SIG-M5 (cell line): ENCODE measurements around the gene ADK.
"Not testable (repeated sequence)": the region's sequence is repeated elsewhere in the genome, so short reads cannot be mapped to it uniquely, and the experiment has no call there.

ENCODE experiments used
- DNase-seq: peaks from one replicate; lab custom pipeline; 2025; lab: John Stamatoyannopoulos, UW

Gene ADK

DNA sequence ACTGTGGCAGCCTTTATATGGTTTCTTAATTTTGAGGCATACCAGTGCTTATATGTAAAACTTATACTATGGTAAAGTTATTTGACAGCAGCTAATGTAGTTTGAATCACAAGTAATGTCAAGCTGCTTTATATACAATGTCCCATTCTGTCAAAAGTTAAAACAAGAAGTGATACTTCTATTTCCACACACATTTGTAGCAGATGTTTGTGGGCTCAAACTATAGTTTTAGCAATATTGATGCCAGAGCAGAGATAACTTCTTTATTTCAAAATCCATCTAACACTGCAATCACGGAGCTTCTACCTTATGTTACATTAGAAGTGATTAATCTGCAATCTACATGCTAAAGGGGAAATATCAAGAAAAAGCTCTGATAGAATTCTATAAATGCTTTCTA is 149.6 kb downstream of the ADK start:
- DNase-seq: peak; percentile 17

DNA sequence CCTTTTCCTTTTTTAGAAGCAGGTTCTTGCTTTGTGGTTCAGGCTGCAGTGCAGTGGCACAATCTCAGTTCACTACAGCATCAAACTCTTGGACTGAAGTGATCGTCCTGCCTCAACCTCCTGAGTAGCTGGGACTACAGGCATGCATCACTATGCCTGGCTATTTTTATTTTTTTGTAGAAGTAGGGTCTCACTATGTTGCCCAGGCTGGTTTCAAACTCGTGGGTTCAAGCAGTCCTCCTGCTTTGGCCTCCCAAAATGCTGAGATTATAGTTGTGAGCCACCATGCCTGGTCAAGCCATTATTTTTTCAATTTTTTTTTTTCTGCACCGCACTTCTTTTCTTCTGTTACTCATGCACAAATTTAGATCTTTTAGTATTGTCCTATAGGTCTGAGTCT is 154.7 kb downstream of the ADK start:
- no peak for DNase-seq

DNA sequence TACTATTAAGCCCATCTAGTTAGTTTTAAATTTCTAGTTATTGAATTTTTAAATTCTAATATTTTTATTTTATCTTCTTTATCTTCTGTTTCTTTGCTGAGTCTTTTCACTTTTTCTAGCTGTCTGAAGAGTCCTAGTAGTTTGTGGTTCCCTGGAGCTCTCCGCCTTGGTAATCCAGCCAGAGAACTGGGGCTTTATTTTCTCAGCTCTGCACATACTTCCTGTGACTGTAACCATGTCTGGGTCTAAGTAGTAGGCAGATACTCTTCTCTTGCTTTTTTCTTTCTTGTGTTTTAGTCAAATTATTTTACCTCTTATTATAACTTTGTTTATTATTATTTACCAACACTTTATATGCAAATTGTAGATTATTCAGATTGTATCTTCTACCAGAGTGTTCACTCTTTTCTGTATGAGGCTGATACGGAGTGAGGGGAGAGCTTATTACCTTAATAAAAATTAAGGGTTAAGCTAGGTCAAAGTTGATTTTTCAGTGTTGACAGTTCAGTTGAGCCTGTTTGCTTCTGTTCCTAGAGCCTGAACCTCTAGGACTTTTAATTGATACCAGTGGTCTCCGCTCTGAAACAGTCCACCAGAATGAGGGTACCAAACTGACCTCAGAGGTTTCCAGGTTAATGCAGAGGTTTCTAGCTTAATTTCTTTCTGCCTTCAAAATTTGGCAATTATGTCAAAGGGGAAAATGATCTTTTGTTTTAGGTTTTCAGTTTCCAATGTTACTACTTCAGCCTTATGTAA is 155.4 kb downstream of the ADK start:
- no peak for DNase-seq

DNA sequence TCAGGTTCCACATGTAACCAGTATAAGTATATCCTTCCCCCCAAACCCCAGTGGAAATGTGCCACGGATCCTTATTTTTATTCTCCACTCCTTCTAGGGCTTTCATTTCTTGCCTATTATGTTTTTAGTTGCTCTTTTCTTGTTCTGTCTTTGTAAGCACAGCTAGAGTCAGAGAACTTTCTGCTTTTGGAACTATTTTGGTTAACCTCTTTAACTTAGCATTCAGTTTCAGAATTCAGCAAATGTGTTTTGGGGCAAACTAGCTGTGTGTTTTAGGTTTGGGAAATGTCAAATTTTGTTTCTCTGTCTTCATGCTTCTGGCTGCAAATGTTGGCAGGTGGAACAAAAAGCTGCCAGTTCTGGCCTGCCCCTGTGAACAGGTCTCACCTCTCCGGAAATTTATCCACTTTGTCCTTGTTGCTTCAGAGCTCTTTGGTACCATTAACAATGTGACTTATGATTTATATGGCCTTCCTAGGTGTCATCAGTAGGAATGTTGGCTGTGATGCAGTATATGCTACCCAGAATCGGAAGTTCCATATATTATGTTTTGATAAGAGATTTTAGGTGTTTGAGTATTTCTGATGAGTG is 156.1 kb downstream of the ADK start:
- DNase-seq: no peak

DNA sequence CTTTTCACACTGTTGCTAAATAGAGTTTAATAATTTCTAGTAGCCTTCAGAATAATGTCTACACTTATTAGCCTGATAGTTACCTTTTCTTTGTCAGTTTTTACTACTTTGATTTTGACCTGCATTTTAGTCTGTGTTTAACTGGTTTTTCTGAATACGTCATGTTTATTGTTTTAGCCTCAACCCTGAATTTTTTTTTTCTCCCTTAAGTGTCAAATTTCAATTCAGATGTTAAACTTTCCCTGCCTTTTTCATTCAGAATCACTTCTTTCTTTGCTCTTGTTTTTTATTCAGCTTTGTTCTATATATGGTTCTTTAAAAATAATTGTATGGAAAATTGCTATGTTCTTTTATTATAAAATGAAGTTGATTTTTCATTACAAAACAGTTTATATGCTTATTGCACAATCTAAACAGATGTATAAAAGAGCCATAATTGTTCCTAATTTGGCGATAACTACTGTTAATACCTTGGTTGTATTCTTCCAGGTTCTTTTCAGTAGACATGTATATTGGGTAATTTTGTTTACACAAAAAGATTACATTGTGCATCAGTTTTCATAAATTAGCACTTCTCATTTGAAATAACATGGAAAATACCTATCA is 159.7 kb downstream of the ADK start:
- DNase-seq: no peak

DNA sequence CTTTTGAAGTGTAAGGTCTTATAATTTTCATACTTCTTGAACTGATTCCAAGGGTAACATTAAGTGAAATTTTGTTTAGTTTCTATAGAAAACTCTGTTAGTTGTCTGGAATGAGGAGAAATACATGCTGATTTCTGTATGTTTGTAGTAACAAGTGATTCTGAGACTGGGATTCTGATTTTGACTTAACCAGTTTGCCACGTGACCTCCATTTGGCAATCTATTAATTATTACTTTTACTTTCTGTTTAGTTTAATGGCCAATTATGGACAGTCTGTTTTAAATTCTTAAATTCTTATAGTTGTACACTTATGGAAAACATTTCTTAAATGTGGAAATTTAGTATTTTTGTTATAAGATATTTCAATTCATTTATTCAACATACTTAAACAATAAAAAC is 163.1 kb downstream of the ADK start:
- DNase-seq: no peak

DNA sequence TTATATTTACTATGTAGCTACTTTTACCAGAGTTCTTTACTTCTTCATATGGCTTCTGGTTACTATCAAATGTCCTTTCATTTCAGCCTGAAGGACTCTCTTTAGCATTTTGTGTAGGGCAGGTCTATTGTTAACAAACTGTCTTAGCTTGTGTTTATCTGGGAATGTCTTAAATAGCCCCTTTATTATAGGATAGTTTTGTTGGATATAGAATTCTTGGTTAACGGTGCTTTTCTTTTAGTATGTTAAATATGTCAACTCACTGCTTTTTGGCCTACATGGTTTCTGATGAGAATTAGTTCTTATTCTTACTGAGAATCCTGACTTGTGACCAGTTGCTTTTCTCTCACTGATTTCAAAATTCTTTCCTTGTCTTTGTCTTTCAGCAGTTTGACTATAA is 169.0 kb downstream of the ADK start:
- no peak for DNase-seq

DNA sequence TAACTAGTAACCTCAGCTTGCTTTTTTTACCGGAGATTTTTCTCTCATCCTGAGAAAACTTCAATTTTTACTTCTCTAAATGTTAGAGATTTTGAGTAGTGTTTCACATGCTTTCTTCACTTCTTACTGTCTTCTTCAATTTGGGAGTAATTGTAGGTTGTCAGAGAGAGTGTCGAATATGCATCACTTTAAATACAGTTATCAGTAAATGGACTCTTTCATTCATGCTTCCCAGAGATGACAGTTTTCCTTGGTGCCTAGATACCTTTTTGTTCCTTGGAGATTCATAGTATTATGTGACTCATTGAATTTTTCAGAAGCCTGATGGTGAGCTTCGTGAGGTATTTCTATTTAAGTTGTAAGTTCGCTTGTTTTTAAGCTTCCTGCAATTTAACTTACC is 169.7 kb downstream of the ADK start:
- no peak for DNase-seq

DNA sequence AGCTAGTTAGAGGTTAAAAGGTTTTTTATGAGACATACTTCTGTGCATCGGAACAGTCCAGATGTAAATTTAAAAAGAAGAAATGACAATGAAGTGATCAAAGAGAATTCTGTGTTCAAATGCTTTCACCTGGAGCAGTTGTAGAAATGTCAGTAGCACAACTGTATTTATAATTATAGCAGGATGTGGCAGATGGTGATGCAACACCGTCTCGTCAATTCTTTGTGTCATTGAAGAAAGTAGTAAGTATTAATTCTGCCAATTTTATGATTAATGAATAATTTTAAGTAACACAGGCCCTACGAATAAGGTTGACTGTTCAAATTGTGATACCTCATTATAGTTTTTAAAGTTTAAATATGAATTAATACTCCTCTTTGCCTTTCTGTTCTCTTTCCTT is 171.1 kb downstream of the ADK start:
- no peak for DNase-seq

DNA sequence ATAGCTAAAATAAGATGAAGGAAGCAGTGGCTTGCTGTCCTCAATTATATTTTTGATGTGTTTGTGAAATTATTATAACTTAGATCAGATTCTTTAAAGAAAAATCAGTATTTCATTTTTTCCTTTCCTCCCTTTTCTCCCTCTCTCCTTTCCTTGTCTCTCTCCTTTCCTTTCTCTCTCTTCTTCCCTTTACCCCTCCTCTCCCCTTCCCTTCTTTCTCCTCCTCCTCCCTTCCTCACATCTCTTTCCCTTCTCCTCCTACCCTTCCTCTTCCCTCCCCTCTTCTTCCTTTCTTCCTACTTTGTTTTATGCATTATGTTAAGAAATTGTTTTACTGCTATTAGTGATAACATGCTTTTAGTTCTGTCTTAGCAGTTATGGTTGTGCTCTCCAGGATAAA is 171.5 kb downstream of the ADK start:
- DNase-seq: no peak

DNA sequence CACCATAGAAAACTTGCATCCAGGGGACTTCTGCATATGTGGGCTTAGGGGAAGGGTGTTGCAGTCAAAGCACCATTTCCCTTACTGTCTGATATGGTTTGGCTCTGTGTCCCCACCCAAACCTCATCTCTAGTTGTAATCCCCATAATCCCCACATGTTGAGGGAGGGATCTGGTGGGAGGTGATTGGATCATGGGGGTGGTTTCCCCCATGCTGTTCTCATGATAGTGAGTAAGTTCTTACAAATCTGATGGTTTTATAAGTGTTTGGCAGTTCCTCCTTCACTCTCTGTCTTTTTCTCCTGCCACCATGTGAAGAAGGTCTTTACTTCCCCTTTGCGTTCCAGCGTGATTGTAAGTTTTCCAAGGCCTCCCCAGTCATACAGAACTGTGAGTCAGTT is 177.4 kb downstream of the ADK start:
- no peak for DNase-seq

DNA sequence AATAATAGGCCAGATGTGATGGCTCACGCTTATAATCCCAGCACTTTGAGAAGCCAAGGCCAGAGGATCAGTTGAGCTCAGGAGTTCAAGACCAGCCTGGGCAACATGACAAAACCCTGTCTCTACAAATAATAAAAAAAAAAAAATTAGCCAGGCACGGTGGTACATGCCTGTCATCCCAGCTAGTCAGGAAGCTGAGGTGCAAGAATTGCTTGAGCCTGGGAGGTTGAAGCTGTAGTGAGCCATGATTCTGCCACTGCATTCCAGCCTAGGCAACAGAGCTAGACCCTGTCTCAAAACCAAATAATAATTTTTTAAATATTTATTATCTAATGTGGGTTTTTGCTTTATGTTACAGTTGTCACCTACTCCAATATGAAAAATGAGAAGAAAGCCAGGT is 178.9 kb downstream of the ADK start:
- DNase-seq: no peak

DNA sequence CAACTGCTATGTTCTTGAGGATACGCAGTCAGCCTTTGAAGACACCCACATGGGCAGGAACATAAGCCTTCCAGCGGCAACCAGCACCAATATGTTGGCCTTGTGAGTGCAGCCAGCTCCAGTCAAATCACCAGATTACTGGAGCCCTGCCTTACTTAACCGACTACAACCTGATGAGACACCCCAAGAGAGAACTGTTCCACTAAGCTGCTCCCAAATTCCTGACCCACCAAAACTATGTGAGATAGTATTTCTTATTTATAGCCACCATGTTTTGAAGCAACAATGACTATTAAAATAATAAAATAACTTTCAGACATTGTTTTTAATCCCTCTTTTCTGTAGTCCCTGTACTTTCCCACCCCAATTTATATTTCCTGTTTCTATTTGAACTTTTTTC is 179.6 kb downstream of the ADK start:
- DNase-seq: no peak

DNA sequence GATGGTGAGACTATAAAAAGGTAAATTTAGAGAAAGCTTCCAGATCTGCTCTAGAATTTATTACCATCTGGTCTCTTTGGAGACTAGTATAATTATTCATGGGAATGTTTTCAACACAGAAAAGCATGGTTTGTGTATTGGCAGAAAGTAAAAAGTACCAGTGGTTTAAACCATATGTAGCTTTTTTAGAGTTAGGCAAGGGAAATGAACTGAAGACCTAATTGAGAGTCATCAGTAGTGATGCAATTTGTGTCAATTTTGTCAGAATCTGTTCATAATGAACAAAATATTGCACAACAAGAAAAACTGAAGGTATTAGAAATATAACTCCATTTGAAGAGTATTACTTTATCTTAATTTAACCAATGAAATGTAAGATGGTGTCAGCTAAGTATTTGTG is 181.4 kb downstream of the ADK start:
- DNase-seq: no peak

DNA sequence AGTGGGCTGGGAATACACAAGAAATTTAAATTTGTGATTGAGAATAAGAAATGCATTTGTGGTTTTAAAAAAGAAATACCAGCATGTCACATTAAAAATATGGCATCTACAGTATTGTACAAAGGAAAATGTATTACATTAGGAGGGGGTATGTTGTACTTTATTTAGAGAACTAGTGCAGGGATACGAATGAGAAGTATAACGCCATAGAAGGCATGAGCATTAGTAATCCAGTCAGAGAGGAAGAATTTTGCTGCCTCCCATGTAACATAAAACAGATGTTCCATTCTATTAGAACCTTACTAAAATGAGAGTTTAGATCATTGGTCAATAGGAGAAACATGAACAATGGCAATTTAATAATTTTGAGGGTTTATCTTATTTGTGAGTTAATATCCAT is 182.2 kb downstream of the ADK start:
- no peak for DNase-seq

DNA sequence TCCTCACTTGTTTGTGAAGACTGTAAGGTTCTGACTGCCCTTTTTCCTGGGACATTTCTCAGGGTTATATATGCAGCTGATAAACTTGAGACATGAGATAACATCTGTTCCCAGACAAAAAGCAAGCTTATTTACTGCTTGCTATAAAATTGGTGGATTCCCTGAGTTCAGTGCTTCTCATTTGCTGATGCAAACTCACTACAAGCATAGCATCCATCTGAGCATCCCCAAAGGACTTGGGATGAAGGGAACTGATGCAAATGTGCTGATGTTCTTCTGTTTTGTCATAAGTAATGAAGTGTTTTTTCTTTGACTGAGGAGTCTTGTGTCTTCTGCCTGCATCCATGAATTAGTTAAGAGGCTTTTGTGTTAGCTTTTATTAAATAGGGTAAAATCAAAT is 183.2 kb downstream of the ADK start:
- DNase-seq: no peak

DNA sequence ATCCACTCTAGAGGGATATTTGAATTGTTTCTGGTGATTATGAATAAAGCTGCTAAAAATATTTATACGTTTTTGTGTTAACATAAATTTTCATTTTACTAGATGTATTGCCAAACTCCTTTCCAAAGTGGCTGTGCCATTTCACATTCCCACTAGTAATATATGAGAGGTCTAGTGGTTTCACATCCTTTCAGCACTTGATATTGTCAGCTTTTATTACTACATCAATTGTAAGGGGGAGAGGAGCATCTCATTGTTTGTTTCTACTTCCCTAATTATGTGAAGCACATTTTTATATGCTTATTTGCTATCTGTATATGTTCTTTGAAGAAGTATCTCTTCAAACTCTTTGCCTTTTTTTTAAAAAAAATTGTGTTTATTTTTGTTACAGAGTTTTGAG is 184.5 kb downstream of the ADK start:
- DNase-seq: no peak

DNA sequence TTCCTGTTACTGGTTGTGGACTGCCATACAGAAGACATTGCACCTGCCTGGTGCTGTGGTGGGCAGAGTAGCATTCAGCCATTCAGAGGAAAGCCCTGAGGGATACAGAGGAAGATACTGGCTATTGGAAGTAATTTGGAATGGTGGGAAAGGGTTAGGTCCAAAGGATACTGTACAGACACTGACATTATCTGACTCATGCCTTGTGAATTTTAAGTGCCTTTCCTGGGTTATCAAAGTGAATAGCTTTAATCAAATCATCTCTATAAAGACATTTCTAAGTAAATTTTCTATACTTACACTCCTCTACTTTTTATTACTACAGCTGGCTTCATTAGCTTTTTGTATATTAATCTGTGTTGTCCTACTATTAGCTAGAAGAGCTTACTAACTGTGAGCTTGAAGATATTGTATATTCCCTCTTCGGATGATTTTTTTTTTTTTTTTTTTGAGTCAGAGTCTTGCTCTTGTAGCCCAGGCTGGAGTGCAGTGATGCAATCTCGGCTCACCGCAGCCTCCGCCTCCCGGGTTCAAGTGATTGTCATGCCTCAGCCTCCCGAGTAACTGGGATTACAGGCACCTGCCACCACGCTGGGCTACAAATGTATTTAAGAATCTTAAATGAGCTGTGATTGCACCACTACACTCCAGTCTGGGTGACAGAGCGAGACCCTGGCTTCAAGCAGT is 186.5 kb downstream of the ADK start:
- no peak for DNase-seq

DNA sequence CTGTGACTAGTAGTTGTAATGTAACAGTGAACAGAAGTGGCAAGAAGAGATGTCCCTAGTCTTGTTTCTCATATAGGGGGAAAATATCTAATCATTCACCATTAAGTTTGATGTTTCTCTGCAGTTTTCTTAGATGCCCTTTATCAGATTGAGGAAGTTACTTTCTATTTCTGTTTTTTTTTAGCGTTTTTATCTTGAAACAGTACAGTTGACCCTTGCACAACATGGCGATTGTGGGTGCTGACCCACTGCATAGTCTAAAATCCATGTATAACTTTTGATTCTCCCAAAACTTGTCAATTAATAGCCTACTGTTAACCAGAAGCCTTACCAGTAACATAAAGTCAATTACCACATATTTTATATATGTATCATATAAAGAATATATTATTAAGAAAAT is 192.0 kb downstream of the ADK start:
- no peak for DNase-seq

DNA sequence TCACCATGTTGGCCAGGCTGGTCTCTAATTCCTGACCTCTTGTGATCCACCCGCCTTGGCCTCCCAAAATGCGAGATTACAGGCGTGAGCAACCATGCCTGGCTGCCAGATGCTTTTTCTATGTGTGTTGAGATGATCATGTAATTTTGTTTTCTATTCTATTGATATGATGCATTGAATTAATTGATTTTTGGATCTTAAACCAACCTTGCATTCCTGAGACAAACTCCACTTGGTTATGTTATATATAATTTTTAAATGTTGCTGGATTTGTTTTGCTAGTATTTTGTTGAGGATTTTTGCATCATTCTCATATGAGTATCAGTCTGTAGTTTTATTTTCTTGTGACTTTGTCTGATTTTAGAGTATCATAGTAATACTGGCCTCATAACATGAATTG is 192.8 kb downstream of the ADK start:
- no peak for DNase-seq

DNA sequence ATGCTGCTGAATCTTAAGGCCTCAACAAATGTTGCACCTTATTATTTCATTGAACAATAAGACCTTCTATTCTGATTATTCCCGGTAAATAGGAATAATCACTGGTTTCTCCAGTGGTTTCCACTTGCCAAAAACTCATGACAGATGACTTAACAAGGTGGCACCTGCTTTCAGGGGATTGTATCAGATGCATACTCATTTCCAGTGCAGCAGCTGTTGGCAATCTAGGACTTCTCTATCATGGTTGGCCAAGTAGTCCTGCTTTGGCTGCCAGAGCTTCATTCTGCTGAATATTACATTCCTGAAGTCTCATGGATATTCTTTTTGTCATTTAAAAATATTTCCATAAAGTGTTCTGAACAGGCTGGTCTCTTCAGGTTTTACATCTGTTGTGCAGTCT is 193.3 kb downstream of the ADK start:
- no peak for DNase-seq

DNA sequence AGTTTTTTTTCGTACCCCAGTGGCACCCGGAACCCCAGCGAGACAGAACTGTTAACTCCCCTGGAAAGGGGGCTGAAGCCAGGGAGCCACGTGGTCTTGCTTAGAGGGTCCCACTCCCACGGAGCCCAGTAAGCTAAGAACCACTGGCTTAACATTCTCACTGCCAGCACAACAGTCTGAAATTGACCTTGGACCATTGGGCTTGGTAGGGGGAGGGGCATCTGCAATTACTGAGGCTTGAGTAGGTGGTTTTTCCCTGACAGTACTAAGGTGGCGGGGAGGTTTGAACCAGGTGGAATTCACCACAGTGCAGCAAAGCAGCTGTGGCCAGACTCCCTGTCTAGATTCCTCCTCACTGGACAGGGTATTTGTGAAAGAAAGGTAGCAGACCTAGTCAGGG is 196.5 kb downstream of the ADK start:
- no peak for DNase-seq

DNA sequence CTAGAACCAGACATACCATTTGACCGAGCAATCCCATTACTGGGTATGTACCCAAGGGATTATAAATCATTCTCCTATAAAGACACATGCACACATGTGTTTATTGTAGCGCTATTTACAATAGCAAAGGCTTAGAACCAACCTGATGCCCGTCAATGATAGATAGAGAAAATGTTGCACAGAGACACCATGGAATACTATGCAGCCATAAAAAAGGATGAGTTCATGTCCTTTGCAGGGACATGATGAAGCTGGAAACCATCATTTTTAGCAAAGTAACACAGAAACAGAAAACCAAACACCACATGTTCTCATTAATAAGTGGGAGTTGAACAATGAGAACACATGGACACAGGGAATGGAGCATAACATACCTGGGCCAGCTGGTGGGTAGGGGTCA is 202.0 kb downstream of the ADK start:
- not testable (repeated sequence) for DNase-seq
